Stomach smooth muscle (tissue), 2 donors: ENCODE data around the gene SMPD3.

ENCODE experiments used
- H3K27ac ChIP-seq: one replicate; pipeline ENCODE4 v1.7.0; 2013; ENCODE audit warnings: mild to moderate bottlenecking, low read length, inconsistent platforms
- H3K27me3 ChIP-seq, 2 donors: one replicate each; pipeline ENCODE4 v1.7.0; 2013; ENCODE audit warnings: low read length in 2 of 2; ENCODE audit not compliant: insufficient read depth in 2 of 2, control insufficient read depth in 1 of 2
- H3K36me3 ChIP-seq, 2 donors: one replicate each; pipeline ENCODE4 v1.7.0; 2013; ENCODE audit warnings: low read length in 2 of 2; ENCODE audit not compliant: control insufficient read depth in 2 of 2, insufficient read depth in 2 of 2
- H3K4me1 ChIP-seq: one replicate; pipeline ENCODE4 v1.7.0; 2013; ENCODE audit warnings: low read length; ENCODE audit not compliant: control insufficient read depth, insufficient read depth
- H3K4me3 ChIP-seq, 2 donors: one replicate each; pipeline ENCODE4 v1.7.0; 2013; ENCODE audit warnings: low read length in 2 of 2
- H3K9ac ChIP-seq, 2 donors: one replicate each; pipeline ENCODE4 v1.7.0; 2013; ENCODE audit warnings: low read length in 2 of 2, mild to moderate bottlenecking in 1 of 2
- H3K9me3 ChIP-seq, 2 donors: one replicate each; pipeline ENCODE4 v1.7.0; 2013; ENCODE audit warnings: low read length in 2 of 2; ENCODE audit not compliant: control insufficient read depth in 2 of 2
- donor health status: healthy.
- donor health status: Pancreatic carcinoma.

The SMPD3 gene

DNA sequence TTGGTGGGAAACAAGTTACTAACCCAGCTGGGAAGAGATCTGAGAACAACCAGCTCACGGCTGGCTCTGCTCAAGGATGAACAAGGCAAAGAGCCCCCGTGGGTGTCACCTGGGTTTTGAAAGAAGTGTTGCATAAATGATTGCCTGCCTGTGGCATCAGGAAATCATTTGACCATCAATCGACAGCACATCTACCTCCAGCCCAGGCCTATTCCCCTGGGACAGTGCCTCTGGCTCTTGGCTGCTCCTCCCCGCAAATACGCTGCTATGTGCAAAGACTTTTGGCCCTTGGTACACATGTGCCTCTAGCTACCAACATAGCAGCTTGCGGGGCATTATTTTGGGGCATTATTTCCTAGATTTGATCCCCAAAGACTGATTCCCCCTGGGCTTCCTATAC is 39.4 kb upstream of the SMPD3 start:
- H3K36me3 ChIP-seq = no peaks in the 10 kb centered on the region
- H3K27me3 ChIP-seq = peaks cover 5 to 9% of the 10 kb centered on the region in 2 donors
- H3K9ac ChIP-seq = no peak overlapping the region
- no peak overlapping the region for H3K27ac ChIP-seq
- H3K4me1 ChIP-seq = no peaks in the 10 kb centered on the region
- no peak overlapping the region for H3K4me3 ChIP-seq
- H3K9me3 ChIP-seq = no peaks in the 10 kb centered on the region

DNA sequence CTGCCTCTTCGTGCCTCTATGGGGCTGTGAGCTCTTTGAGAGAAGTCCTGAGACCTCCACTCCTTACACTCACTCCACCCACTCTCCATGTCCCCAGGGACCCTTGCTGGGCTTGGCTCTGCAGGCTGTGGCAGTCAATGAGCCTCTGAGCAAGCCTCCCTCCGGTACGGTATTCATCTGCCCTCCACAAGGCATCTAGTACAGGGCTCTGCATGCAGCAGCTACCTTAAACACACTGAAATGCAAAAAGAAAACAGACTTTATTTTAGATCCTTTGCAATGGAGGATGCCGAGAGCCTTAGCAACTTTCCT is 38.9 kb upstream of the SMPD3 start:
- Histone ChIP-seq H3K27me3 (peaks cover 4 to 6% of the 10 kb centered on the region in 2 donors), H3K27ac (no peak overlapping the region), H3K4me1 (no peaks in the 10 kb centered on the region), H3K36me3 (no peaks in the 10 kb centered on the region), H3K9me3 (no peaks in the 10 kb centered on the region), H3K4me3 (no peak overlapping the region), H3K9ac (no peak overlapping the region)

DNA sequence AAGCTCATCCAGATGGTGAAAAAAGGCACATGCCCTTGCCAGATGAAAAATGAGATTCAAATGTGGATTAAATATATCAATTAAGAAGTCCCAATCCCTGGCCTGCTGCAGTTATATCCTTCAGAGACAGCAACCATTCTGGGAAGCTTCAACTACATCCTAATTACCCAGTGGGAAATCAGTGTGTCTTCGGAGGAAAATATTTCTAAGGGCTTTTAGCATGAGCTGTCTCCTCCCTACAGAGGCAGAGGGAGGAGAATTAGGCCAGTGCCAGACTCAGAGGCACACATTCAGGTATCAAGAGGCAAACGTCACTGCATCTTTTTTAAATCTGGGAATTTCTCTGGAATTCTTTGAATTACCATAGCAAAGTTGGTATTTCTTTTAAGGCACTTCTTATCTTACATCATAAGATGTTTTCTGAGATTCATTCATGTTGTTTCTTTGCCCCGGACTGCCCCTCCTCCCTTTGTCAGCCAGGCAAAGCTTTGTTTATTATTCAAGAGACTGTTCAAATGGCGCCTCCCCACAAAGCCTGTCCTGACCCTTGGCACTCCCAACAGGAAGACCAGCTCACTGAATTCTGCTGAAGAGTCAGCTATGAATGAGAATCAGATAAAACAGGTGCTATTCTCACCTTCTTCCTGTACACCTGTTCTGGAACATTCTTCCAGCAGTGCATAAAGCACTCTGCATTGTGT is 38.3 kb upstream of the SMPD3 start:
- no peaks in the 10 kb centered on the region for H3K9me3 ChIP-seq
- H3K27me3 ChIP-seq = peaks cover 4 to 6% of the 10 kb centered on the region in 2 donors
- no peak overlapping the region for H3K4me3 ChIP-seq
- H3K9ac ChIP-seq = no peak overlapping the region
- no peaks in the 10 kb centered on the region for H3K36me3 ChIP-seq
- H3K4me1 ChIP-seq = no peaks in the 10 kb centered on the region
- H3K27ac ChIP-seq = no peak overlapping the region

DNA sequence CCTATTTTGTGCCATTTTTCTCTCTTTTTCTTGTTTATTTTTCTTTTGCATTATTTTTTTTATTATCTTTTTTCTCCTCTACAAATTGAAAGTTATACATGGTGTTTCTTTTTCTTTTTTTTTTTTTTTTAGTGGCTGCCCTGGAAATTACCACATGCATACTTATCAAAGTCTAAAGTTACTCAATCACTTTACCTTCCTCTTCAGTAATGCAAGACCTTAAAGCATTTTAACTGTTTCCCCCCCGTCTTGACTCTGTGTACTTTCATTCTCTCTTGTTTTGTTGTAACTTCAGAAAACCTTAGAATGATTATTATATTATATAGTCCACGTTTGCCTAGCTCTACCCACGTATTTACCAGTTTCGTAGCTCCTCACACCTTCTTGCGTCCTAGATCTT is 33.3 kb upstream of the SMPD3 start:
- H3K27me3 ChIP-seq = no peaks in the 10 kb centered on the region
- peaks cover 0 to 3% of the 10 kb centered on the region in 2 donors for H3K9me3 ChIP-seq
- no peak overlapping the region for H3K9ac ChIP-seq
- H3K4me3 ChIP-seq = no peak overlapping the region
- H3K4me1 ChIP-seq = no peaks in the 10 kb centered on the region
- H3K36me3 ChIP-seq = no peaks in the 10 kb centered on the region
- no peak overlapping the region for H3K27ac ChIP-seq

DNA sequence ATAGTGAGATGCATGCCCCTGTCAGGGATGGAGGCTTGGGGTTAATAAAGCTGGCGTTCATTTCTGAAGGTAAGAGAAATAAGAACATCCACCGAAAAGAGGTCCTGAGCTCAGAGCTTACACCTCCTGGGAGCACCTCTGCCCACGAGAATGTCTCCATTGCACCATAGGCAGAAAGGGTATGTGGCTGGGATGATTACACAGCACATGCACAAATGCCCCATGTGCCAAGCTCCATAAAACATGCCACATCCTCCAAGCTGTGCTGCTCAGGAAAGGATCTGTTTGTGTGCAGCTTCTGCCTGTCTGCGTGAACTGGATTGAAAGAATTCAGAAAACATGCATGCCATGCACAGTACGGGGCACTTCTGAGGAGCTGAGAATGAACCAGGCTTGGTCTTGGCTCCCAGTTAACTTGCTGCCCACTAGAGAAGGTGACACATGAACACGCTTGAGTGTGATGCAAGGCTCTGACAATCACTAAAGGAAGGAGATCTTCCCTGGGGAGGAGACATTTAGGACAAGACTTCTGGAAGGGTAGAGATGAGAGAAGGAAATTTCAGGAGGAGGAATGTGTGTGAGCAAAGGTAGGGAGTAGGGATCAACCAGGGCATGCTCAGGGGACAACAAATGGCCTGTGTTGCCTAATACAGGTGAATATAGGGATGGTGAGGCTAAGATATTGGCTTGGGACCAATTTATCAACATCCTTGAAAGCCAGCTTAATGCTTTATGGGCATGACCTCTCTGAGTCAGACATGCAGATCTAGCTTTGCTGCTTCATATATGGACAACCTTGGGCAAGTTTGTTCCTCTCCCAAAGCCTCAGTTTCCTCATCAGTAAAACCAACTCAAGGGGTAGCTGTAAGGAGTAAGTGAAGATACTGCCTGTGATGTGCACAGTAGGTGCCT is 32.0 kb upstream of the SMPD3 start:
- H3K27me3 ChIP-seq = no peaks in the 10 kb centered on the region
- no peaks in the 10 kb centered on the region for H3K4me1 ChIP-seq
- H3K4me3 ChIP-seq = no peak overlapping the region
- H3K9me3 ChIP-seq = peaks cover 0 to 3% of the 10 kb centered on the region in 2 donors
- H3K36me3 ChIP-seq = no peaks in the 10 kb centered on the region
- no peak overlapping the region for H3K9ac ChIP-seq
- H3K27ac ChIP-seq = no peak overlapping the region

DNA sequence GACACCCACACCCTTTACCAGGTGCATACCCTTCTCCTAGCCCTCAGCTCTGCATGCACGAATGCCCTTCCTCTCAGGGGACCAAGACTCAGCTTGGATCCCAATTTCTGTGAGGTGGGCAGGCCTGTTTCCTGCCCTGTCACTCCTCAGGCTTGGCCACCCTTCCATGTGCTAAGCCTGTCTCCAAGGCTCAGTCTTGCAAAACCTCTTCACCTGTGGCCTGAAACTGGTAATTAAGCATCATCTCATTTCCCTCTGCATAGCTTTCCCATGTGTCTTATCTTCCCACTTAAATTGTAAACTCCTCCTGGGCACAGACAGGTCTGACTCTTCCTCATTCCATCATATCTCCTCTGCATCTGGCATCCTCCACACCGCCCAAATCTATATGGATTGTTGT is 31.0 kb upstream of the SMPD3 start:
- H3K9ac ChIP-seq = no peak overlapping the region
- H3K9me3 ChIP-seq = peaks cover 0 to 3% of the 10 kb centered on the region in 2 donors
- no peak overlapping the region for H3K4me3 ChIP-seq
- no peaks in the 10 kb centered on the region for H3K4me1 ChIP-seq
- H3K27ac ChIP-seq = no peak overlapping the region
- no peaks in the 10 kb centered on the region for H3K36me3 ChIP-seq
- H3K27me3 ChIP-seq = no peaks in the 10 kb centered on the region

DNA sequence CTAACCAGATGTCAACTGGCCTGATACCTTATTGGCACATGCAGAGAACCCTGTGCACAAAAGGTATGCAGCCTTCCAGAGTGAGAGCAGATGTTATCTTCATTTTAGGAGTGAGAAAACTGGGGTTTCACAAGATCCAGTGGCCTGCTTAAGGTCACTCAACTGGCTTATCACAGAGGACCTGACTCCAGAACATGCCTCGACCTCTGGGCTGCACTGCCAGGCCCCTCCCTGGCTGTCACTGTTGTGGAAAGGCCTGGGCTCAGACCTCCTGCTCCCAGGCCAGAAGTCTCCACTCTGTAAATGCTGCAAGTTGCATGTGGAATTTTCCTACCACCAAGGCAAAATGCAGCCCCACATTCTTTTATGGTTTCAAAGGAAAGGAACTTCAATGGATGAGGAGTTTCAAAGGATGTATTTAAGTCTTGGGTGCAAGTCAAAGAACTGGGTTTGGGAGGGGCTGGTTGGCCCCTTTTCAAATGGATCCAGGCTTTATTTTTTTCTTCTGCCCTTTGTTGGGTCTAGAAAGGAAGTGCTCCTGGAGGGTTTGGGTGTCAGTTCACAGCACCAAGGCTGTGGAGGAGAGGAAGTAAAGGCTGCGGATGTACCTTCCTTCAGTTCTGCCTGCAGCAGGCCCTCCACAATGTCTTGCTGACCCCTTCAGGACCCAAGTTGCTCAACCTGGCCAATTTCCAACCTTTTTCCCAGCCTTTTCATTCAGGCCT is 30.4 kb upstream of the SMPD3 start:
- no peaks in the 10 kb centered on the region for H3K27me3 ChIP-seq
- no peak overlapping the region for H3K4me3 ChIP-seq
- H3K4me1 ChIP-seq = peaks cover 1% of the 10 kb centered on the region
- H3K9ac ChIP-seq = no peak overlapping the region
- H3K27ac ChIP-seq = no peak overlapping the region
- H3K9me3 ChIP-seq = peaks cover 0 to 3% of the 10 kb centered on the region in 2 donors
- no peaks in the 10 kb centered on the region for H3K36me3 ChIP-seq

DNA sequence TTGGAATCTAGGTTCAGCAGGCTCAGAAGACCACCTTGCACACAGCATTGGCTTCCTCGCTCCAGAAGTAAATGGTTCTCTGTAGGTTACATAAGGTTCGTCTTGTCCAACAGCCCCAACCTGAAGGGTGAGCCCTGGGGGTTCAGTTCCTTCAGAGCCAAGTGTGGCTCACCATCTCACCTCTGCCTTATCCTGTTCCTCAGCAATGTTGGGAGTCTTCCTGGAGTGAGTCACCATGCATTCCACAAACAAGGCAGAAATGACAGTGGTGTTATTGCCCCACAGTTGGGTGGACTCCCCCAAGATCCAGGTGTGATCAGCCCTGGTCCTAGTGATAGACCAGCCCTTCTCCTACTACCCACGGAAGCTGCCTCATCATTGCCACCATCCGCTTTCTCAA is 26.8 kb upstream of the SMPD3 start:
- Histone ChIP-seq H3K4me3 (no peak overlapping the region), H3K36me3 (no peaks in the 10 kb centered on the region), H3K27me3 (peaks cover 0 to 3% of the 10 kb centered on the region in 2 donors), H3K9ac (no peak overlapping the region), H3K9me3 (peaks cover 0 to 3% of the 10 kb centered on the region in 2 donors), H3K27ac (no peak overlapping the region), H3K4me1 (peaks cover 8% of the 10 kb centered on the region)

DNA sequence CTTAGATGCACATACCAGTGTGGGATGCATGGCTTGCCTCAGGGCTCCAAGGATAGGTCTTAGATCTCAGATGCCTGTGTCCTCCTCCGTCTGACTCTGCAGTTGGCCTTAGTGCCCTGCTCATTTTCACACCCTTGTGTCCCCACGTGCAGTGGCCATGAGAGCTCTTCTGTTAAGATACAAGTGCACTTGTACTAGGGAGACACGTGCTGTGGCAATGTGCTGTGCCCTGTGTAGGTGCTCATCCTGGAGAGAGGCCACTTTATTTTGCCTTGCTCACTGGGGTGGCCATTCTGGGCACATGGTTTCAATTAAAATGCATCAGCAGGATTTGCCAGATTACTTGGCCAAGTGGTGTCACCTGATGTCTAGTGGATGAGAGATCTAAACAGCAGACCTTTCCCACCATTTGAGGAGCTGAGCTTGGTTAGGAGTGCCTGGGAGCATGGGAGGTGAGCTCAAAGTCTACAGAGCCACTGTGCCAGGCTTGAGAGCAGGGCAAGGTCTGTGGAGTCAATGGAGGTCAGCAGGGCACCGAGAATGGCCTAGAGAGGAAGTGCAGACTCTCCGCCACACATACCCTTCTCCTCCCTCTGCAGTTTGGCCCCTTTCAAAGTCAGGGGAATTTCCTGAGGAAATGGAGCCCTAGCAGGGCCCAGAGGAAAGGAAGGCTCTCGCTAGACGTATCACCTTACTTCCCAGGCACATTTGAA is 25.2 kb upstream of the SMPD3 start:
- H3K36me3 ChIP-seq = no peaks in the 10 kb centered on the region
- peaks cover 0 to 1% of the 10 kb centered on the region in 2 donors for H3K9me3 ChIP-seq
- no peak overlapping the region for H3K4me3 ChIP-seq
- peaks cover 8% of the 10 kb centered on the region for H3K4me1 ChIP-seq
- H3K27me3 ChIP-seq = peaks cover 0 to 3% of the 10 kb centered on the region in 2 donors
- H3K9ac ChIP-seq = no peak overlapping the region
- no peak overlapping the region for H3K27ac ChIP-seq

DNA sequence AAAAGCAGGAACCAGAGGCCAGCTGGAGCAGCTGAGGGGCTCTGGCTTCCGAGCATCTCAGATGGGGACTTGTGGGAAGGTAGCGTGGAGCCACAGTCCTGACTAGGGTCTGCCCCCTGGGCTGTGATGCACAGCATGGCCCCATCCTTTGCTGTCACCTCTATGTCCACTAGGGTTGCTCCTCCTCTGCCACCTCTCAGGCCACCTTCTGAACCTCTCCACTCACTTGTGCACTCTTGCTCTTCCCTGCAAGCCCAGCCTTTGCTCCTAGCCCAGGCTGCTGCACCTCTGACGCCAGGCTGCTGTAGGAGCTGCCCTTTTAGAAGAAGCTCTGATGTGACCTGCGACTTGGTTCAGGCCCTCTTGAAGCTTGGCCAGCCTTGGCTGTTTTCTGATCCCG is 24.3 kb upstream of the SMPD3 start:
- no peak overlapping the region for H3K9ac ChIP-seq
- H3K9me3 ChIP-seq = no peaks in the 10 kb centered on the region
- peaks cover 0 to 3% of the 10 kb centered on the region in 2 donors for H3K27me3 ChIP-seq
- H3K4me3 ChIP-seq = no peak overlapping the region
- H3K27ac ChIP-seq = no peak overlapping the region
- H3K4me1 ChIP-seq = peaks cover 8% of the 10 kb centered on the region
- H3K36me3 ChIP-seq = no peaks in the 10 kb centered on the region
